ENCODE results near the gene LRRC66. TPM values are rescaled to one million over a fixed set of nuclear protein-coding genes. Genes with fewer than 3 reads are reported as not detected.

LRRC66 gene
- polyA plus RNA-seq, 3 donors, result 0.03 TPM; not detected in 2

DNA sequence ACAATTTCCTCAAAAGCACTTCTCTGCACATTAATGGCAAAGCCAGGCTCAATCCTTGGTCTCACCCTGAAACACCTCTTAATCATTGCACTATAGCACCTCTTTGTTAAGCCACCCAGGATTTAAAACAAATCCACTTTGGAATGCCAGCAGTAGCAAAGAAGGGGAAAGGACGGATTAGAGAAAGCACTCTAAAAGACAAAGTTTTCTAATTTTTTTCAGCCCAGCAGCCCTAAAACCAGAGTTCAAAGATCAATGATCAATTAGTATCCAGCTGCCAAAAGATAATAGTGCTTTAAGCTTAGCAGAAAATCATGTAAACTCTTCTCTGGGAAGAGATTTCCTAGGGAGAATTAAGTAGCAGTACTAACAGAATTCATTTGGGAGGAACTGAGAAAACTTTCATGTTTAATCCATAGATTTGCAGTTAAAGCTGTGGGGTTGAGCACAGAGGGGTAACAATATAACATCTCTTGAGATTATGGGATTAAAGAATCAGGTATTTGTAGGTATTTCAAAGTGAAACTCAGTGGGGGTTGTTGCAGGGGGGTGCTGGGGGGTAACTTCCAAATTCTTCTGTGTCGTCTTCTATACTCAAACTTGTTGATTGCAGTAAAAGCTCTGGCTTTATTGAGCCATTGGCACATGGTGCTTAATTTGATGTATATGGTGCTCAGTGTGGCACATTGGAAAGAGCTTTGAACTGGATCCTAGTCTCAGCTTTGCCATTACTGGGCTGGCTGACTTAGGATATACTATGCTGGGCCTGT is 61.8 kb downstream of the LRRC66 start:
- Histone ChIP-seq H3K27me3 (ENCODE audit: control insufficient read depth in 2 of 2, insufficient read depth in 2 of 2, low read length in 2 of 2) (no peaks in the 10 kb centered on the region), H3K9me3 (replicated peaks in 1 of 2; ENCODE audit: control insufficient read depth in 1 of 2, insufficient read depth in 1 of 2, low read length in 2 of 2) (peaks cover 0 to 4% of the 10 kb centered on the region in 2 donors), H3K9ac (ENCODE audit: insufficient read depth, low read length, poor library complexity, severe bottlenecking) (no peak overlapping the region), H2AFZ (ENCODE audit: insufficient read depth, low read depth, low read length, poor library complexity, severe bottlenecking) (no peak overlapping the region), H4K20me1 (ENCODE audit: insufficient read depth, low read length) (no peaks in the 10 kb centered on the region), H3K27ac (ENCODE audit: low read depth in 1 of 2, low read length in 2 of 2) (no peak overlapping the region), H3K4me1 (ENCODE audit: control insufficient read depth in 1 of 2, insufficient read depth in 2 of 2, low read length in 2 of 2) (no peaks in the 10 kb centered on the region), H3K36me3 (replicated peaks in 1 of 2; ENCODE audit: control insufficient read depth in 1 of 2, insufficient read depth in 2 of 2, low read length in 2 of 2) (no peaks in the 10 kb centered on the region), H3K4me2 (replicated peaks; ENCODE audit: extremely low read depth, low read length, poor library complexity, severe bottlenecking) (no peak overlapping the region), H3K4me3 (replicated peaks in 1 of 3; ENCODE audit: low read depth in 2 of 3, low read length in 3 of 3) (no peak overlapping the region), H3K79me2 (ENCODE audit: insufficient read depth, low read length) (no peaks in the 10 kb centered on the region)
- no peak overlapping the region for H3K27ac Mint-ChIP-seq
- WGBS (ENCODE audit: insufficient coverage), result 67% methylated on average over 1 of the region's 2 CpGs
- H3K27me3 Mint-ChIP-seq (ENCODE audit: low read depth in 3 of 3), result peaks cover 0 to 5% (median 0%) of the 10 kb centered on the region in 3 donors
- peaks cover 2 to 12% (median 4%) of the 10 kb centered on the region in 7 donors for H3K9me3 Mint-ChIP-seq
- TF ChIP-seq, protein P1, sequence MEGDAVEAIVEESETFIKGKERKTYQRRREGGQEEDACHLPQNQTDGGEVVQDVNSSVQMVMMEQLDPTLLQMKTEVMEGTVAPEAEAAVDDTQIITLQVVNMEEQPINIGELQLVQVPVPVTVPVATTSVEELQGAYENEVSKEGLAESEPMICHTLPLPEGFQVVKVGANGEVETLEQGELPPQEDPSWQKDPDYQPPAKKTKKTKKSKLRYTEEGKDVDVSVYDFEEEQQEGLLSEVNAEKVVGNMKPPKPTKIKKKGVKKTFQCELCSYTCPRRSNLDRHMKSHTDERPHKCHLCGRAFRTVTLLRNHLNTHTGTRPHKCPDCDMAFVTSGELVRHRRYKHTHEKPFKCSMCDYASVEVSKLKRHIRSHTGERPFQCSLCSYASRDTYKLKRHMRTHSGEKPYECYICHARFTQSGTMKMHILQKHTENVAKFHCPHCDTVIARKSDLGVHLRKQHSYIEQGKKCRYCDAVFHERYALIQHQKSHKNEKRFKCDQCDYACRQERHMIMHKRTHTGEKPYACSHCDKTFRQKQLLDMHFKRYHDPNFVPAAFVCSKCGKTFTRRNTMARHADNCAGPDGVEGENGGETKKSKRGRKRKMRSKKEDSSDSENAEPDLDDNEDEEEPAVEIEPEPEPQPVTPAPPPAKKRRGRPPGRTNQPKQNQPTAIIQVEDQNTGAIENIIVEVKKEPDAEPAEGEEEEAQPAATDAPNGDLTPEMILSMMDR (IDR thresholded peaks at IDR 0.05), result no peak
- no peaks in the 10 kb centered on the region for H3K36me3 Mint-ChIP-seq
- DNase-seq, result no peak
- H3K4me1 Mint-ChIP-seq, result no peaks in the 10 kb centered on the region
- H3K4me3 Mint-ChIP-seq, result no peak overlapping the region
- intact Hi-C loops (cut with micrococcal nuclease), result no loop called here

Small RNAs within 50 kb of the gene (small RNA-seq; reads per million reads assigned to genes)
- not detected for gene AC104784.1 (ENCODE audit: insufficient read length, low read depth)

Other genes starting within 250 kb of the LRRC66 start
- 10 to 100 TPM in 1 of 3 donors, 1 to 10 TPM in 2; 4.7 to 15.2 (median 6.9) TPM for gene DCUN1D4, start 177.2 kb downstream of the LRRC66 start, polyA plus RNA-seq
- gene SGCB, start 17.9 kb upstream of the LRRC66 start, polyA plus RNA-seq, result under 1 TPM; 0.77 to 0.96 (median 0.95) TPM
- gene SPATA18, start 30.9 kb upstream of the LRRC66 start, polyA plus RNA-seq, result under 1 TPM in 2 of 3 donors, not detected in 1; 0.04 to 0.41 TPM